Stimulated activated CD4-positive, alpha-beta T cell treated with anti-CD3 and anti-CD28 coated beads, Interleukin-12 subunit alpha, Interleukin-12 subunit beta, amount 100 ng/mL, for 24 hours (primary cell): Measurements from ENCODE around the gene PSMB4.
"Not testable (repeated sequence)": the region's sequence is repeated elsewhere in the genome, so short reads cannot be mapped to it uniquely, and the experiment has no call there.

Experiments used
- DNase-seq, 2 experiments: peaks; one replicate each; pipeline ENCODE4 v3.0.0-alpha.2; 2020; ENCODE audit warnings: low read depth in 2 of 2

The PSMB4 gene

DNA sequence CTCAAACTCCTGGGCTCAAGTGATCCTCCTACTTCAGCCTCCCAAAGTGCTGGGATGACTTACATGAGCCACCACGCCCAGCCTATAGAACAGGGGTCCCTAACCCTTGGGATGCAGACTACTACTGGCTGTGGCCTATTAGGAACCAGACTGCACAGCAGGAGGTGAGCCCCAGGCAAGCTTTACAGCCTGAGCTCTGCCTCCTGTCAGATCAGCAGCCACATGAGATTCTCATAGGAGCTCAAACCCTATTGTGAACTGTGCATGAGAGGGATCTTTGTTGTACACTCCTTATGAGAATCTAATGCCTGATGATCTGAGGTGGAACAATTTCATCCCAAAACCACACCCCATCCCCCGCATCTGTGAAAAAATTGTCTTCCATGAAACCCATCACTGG is 13.4 kb upstream of the PSMB4 start:
- no peak for DNase-seq

DNA sequence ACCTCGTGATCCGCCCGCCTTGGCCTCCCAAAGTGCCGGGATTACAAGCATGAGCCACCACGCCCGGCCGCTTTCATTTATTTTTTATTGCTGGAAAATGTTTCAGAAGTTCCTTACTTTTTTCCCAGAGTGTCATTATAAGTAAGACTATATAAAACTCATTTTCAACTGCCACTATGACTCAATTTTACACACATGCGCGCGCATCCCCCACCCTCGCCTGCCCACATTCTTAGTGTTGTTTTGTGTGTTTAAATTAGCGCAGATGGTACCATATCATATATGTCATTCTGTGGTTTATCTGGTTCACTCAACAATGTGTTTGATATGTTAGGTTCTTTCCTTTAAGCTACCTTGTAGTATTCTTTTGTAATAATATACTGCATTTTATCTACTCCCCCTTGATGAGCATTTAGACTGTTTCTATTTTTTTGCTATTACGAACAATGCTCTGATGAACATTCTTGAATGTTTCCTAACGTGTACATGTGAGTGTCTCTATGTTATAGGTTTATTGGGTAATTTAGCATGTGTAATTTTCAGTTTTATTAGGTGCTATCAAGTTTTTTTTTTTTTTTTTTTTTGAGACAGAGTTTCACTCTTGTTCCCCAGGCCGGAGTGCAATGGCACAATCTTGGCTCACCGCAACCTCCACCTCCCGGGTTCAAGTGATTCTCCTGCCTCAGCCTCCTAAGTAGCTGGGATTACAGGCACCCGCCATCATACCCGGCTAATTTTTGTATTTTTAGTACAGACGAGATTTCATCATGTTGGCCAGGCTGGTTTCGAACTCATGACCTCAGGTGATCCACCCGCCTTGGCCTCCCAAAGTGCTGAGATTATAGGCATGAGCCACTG is 8.9 kb upstream of the PSMB4 start:
- not testable (repeated sequence) for DNase-seq

DNA sequence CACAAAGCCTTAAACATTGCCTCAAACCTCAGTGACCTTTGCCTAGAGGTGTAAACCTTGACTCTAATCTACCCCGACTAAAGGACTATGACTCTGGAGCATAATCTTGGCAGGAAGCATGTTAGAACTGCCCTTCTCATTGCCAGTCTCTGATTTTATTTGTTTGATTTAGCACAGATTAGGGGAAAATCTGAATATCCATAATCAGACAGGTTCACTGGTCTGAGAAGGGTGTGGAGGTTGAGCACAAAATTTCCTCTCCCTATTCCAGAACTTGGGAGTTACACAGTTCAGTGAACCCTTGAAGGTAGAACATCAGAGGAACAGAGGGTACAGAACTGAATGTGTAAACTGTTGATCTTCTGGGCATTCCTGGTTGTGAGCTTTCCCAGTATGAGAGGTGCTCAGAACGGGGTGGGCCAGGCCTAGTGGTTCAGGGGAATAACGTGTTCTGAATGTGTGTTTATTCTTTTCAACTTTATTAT is 8.3 kb upstream of the PSMB4 start:
- no peak for DNase-seq

DNA sequence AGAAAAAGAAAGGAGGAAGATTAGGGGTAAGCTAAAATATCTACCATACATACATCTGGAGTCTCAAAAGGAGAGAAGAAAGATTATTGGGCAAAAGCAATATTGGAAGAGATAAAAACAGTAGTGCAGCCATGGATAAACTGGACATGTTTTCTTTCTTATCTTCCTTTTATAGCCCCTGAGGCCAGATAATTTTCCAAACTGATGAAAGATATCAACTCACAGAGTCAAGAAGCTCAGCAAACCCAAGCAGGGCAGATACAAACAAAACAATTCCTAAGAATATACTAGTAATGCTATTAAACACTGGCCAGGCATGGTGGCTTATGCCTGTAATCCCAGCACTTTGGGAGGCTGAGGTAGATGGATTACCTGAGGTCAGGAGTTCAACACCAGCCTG is 5.8 kb upstream of the PSMB4 start:
- no peak for DNase-seq

DNA sequence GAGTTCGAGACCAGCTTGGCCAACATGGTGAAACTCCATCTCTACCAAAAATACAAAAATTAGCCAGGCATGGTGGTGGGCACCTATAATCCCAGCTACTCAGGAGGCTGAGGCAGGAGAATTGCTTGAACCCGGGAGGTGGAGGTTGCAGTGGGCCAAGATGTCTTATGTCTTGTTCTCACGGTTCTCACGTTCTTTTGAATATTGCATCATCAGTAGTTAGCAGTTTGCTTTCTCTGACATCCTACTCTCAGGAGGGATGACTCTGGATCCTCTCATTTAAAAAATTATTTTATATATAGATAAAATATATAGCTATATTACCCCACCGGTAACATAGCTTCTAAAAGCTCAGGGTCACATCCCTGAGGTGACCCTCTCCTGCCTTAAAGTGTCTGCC is 3.1 kb upstream of the PSMB4 start:
- DNase-seq: not testable (repeated sequence)

DNA sequence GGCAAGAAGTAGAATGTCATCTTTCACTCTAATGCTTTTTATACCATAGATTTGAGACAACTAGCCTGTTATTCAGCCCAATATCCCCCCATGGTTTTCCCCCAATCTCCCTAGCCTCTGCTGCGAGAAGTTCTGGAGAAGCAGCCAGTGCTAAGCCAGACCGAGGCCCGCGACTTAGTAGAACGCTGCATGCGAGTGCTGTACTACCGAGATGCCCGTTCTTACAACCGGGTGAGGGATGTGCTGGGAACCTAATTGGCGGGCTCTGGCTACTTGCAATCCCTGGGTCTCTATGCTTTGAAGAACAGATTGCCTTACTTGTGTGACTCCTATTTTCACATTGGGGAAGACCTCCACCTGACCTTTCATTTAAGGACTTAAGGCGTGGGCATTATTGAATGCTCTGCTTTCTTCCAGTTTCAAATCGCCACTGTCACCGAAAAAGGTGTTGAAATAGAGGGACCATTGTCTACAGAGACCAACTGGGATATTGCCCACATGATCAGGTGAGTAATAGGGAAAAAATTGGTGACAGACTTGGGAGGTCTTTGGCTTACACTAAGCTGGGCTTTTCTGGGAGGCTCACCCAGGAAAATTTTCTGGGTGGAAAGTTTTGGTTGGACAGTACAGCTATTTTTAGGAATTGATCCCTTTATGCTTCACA is 1.9 kb downstream of the PSMB4 start:
- no peak for DNase-seq

DNA sequence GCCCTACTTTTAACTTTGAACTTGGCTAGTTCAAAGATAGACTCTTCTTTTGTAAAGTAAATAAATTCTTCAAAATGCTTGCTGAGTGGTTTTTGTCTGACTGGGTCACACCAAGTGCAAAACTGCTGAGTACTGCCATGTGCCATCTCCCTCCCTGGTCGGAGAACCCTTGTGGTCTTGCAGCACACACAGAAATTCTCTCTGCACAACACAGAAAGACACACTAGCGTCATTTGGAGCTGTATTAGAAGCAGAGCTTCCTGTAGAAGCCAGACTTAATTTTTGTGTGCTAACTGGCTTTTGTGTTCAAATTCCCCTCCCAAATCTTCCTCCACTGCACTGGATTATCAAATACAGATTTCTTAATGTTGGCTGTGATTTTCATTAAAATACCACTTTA is 2.5 kb downstream of the PSMB4 start:
- no peak for DNase-seq

DNA sequence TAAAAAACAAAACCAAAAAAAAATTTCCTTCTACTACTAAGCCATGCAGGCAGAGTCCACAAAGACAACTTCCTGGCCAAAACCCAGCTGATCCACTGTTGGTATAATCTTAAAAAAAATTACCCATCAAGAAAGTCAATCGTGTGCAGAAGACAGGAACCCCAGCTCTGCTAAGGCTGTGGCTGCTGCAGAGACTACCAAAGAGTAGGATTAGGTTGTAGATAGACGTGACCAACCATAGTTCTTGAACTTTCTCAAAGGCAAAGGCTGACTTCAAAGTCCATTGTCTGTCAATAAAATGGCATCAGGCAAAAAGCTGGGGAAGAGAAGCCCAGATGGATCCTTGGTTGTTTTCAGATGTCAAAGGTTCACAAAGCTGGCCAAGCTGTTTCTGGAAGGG is 3.4 kb downstream of the PSMB4 start:
- no peak for DNase-seq

DNA sequence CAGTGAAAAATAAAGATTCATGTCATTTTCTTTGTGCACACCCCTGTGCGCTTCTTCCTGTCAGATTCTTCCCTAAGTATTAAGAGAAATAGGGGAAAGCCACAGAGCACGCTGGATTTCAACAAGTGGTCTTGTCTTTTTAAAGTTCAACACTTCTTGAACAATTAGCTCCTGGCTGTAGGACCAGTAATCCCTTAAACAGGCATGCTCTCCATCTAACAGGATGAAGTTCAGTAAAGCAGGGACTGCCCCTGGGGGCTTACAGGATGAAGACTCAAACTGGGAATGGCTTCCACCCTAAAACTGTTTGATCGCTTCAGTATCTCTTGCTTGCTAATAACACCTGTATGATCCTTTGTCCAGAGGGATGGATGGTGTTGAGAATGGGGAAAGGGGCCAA is 4.2 kb downstream of the PSMB4 start:
- DNase-seq: no peak

DNA sequence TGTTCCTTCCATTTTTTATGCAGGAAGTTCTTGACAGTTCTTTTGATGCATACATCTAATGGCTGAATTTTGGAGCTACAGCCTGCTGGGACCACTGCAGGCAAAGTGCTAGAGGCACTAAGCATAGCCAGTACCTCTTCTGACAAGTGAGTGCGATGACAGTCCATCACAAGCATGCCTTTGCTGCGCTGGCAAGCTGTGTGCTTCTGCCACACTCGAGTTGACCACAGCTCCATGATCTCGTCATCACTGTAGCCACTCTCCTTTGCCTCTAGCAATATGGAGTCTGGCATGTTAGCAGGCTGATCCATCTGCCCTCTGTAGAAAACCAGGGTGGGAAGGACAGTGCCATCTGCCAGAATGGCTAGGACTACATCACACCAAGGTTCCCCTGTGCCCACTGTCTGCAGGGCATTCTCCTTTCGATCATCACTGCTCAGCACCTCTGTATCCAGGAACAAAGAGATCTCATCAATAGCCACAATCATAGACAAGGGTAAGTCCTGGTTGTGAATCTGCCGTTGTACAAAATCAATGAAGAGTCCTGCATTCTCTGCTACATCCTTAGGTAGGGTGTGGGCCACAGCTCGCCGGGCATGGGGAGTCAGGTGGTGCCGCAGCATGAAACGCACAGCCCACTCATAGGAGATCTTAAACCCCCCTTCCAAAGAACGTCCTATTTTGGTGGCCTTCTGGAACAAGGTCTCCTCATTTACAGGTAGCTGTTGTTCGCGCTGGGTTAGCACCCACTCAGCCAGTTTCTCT is 6.0 kb downstream of the PSMB4 start:
- no peak for DNase-seq

DNA sequence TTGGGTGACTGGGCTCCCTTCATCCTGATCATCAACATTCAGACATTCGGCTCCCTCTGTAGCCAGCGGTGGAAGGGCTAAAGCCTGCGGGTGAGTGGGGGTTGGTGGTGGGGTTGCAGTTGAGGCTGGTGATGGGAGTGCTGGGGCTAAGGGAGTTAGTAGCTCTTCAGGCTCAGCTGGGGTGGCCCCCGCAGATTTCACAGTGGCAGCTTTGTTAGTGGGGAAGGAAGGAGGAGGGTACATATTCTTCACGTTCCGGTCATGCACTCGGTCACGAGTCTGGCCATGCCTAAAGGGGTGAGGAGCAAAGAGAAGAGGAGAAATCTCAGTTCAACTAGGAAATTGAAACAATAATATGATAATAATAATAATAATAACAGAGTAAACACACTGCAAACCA is 6.8 kb downstream of the PSMB4 start:
- DNase-seq: no peak

DNA sequence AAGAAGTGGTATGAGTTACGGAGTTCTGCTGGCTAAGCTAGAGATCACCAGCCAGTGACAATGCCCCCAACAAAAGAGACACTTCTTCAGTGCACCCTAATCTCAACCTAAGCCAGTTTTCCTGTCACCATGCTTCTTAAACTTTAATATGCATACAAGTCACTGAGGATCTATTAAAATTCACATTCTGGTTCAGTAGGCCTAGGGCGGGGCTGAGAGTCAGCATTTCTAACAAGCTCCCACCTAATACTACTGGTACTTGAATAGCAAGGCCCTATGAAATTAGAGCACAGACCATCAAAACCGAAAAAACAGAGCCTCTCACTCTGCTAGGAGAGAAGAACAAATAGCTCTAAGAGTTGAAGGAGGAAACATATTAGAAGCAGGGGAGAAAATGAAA is 7.9 kb downstream of the PSMB4 start:
- DNase-seq: no peak

DNA sequence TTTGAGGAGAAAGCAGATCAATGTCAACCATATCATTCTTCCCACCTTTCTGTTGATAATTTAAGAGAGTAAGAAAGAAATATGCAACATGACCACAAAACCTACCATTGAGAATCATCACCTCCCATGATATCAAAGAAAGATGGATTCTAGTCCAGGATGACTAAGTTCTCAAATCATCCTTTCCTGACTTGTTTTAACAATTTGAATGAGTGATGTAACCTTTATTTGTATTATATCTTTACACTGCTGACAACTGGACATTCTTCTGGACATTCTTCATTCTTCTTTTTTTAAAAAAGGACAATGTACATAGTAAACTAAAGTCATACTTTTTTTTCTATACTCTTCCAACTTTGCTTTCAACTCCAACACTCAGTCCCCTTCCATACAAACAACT is 9.5 kb downstream of the PSMB4 start:
- DNase-seq: no peak

DNA sequence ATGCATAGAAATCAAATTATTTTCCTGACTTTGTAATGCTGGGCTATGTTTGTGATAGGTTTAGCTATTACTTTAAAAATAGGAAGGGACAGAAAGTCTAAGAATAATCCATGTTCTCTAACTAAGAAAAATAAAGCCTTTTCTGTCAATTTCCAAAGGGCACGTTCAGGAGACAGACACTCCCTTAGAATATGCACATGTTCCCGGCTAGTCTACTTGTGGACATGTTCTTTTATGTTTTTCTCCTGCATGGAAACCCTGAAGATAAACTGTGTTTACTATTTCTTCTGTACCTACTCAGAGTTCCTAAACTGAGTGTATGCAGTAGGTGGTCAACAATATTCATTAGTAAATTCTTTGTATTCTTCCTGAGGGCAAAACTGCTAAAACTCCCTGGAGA is 12.5 kb downstream of the PSMB4 start:
- DNase-seq: no peak

DNA sequence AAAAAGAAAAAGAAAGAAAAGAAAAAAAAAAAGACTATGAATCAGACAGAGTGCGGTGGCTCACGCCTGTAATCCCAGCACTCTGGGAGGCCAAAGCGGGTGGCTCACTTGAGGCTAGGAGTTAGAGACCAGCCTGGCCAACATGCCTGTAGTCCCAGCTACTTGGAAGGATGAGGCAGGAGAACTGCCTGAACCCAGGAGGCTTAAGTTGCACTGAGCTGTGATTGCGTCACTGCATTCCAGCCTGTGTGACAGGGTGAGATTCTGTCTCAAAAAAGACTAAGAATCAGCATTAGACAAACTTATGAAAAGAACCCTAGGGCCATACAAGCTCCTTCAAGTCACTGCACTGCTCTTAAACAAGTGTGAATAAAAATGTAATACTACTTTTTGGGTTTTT is 16.9 kb downstream of the PSMB4 start:
- DNase-seq: no peak

DNA sequence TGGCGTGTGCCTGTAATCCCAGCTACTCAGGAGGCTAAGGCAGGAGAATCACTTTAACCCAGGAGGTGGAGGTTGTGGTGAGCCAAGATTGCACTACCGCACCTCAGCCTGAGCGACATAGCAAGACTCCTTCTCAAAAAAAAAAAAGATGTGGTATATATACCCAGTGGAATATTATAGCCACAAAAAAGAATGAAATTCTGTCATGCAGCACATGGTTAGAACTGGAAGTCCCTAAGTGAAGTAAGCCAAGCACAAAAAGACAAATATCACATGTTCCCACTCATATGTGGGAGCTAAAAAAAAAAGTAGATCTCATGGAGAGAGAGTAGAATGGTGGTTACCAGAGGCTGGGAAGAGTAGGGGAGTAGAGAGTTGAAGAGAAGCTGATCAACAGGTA is 18.7 kb downstream of the PSMB4 start:
- DNase-seq: no peak

DNA sequence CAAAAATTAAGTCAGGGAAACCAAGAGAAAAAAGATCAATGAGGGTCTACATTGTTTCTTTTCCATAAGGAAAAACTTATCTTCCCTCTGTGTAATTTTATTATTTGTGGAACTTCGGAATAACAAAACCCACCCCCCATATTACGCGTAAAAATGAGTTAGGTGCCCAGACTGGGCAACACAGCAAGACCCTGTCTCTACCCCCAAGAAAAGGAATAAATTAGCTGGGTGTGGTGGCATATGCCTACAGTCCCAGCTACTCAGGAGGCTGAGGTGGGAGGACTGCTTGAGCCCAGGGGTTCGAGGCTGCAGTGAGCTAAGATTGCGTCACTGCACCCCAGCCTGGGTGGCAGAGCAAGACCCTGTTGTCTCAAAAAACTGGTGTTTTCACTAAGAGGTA is 20.4 kb downstream of the PSMB4 start:
- DNase-seq: no peak

DNA sequence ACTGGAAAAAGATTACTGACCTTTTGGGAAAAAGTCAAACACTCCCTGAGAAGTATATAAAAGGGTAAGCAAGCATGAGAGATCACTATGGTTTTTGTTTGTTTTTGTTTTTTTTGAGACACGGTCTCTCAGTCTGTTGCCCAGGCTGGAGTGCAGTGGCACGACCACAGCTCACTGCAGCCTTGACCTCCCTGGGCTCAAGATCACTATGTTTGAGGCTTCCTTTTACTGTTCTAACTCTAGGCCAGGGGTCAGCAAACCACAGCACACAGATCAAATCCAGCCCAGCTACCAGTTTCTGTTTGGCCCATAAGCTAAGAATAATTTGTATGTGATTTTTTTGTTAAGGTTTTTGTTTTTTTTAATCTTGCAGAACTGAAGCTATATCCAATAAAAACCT is 25.7 kb downstream of the PSMB4 start:
- DNase-seq: no peak

DNA sequence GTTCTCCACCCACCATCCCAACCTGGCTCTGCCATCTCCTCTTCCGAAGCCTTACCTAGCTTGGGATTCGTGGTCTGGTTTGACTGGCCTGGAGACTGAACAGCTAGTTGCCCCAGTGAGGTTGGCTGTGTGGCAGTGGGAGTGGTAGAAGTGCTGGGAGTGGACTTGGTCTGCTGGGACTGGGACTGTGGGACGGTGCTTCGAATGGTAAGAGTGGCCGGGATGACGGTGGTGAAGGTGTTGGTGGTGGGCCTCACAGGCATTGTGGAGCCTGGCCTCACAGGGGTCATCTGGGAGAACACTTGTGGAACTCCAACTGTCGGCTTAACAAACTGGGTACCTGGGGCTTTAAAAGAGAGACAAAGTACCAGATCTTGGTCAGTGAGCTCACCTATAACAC is 28.7 kb downstream of the PSMB4 start:
- no peak for DNase-seq

DNA sequence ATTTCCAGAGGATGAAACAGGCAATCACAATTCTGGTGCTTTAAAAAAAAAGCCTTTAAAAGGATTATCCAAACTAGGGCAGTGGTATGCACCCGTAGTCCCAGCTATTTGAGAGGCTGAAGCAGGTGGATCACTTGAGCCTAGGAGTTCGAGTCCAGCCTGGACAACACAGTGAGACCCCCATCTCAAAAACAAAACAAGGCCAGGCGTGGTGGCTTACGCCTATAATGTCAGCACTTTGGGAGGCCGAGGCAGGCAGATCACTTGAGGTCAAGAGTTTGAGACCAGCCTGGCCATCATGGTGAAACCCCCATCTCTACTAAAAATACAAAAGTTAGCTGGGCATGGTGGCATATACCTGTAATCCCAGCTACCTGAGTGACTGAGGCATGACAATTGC is 34.5 kb downstream of the PSMB4 start:
- DNase-seq: not testable (repeated sequence)

DNA sequence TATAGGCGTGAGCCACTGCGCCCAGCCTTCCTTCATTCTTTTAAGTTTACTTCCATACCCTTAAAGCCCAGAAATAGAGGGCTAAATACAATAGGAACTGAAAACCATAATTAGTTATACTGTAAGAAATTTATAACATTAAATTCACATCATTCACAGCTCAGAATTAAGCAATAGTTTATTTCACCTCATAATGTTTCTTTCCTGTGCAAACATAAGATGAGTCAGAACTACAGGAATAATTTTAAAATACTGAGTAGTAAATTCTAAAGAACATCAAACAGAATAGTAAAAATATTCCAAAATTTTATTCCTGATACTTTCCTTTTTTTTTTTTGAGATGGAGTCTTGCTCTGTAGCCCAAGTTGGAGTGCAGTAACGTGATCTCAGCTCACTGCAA is 35.8 kb downstream of the PSMB4 start:
- DNase-seq: no peak

DNA sequence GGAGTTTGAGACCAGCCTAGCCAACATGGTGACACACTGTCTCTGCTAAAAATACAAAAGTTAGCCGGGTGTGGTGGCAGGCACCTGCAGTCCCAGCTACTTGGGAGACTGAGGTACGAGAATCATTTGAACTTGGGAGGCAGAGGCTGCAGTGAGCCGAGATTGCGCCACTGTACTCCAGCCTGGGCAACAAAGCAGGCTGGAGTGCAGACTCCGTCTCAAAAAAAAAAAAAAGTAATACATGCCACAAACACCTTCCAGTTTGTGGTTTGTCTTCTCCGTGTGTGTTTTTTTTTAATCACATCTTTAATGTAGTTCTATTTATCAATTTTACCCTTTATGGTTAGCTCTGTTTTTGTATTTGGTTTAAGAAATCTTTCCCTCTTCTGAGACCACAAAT is 37.6 kb downstream of the PSMB4 start:
- no peak for DNase-seq

DNA sequence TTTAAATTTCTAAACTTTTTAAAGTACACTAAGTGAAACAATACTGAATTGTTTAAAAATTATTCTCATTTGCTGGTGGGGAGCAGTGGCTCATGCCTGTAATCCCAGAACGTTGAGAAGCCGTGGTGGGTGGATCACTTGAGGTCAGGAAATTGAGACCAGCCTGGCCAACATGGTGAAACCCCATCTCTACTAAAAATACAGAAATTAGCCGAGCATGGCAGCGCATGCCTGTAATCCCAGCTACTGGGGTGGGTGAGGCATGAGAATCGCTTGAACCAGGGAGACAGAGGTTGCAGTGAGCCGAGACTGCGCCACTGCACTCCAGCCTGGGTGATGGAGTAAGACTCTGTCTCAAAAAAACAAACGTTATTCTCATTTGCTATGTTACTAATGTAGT is 38.0 kb downstream of the PSMB4 start:
- not testable (repeated sequence) for DNase-seq
